ELF-1 (cell line): ENCODE measurements around the gene SNRK.
A peak's percentile ranks its signal among the peaks of the same experiment; 100 is the strongest.

Source experiments
- DNase-seq: peaks from one replicate; pipeline ENCODE4 v3.0.0-alpha.2; 2016; ENCODE audit warnings: low read depth, low spot score

SNRK gene

DNA sequence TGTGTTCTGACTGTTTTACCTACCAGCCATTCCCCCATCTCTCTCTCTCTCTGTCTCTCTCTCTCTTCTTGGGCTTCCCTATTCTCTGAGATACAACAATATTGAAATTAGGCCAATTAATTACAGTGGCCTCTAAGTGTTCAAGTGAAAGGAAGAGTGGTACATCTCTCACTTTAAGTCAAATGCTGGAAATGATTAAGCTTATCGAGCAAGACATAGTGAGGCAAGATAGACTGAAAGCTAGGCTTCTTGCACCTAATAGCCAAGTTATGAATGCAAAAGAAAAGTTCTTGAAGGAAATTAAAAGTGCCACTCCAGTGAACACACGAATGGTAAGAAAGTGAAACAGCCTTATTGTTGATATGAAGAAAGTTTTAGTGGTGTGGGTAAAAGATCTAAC lies 21.3 kb downstream of the SNRK start:
- no peak for DNase-seq

DNA sequence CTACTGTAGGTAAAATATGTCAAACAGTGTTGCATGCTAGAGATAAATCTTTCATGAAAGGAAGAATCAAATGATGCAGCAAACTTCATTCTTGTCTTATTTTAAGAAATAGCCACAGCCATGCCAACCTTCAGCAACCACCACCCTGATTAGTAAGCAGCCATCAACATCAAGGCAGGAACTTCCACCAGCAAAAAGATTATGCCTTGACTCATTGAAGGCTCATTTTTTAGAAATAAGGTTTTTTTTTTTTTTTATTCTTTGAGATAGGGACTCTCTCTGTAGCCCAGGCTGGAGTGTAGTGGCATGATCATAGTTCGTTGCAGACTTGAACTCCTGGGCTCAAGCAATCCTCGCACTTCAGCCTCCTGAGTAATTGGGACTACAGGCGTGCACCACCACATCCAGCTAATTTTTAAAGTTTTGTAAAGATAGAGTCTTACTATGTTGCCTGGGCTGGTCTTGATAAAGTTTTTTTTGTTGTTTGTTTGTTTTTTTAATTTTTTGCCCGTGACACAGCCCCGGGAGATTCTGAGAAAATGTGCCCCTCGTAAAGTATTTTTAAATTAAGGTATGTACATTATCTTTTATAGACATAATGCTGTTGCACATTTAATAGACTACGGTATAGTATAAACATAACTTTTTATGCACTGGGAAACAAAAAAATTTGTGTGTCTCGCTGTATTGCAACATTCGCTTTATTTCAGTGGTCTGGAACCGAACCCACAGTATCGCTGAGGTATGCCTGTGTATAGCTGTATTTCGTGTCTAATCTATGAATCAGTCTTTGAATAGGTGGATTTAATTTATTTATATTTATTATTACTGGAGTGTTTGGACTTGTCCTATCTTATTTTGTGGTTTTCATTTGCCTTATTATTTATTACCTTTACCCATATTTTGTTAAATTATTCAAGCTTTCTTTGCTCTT lies 23.3 kb downstream of the SNRK start:
- no peak for DNase-seq

GRCh38 chr3:43316783-43317460 lies 30.6 kb downstream of the SNRK start:
- DNase-seq, result peak; percentile 19

GRCh38 chr3:43317461-43318316 lies 31.3 kb downstream of the SNRK start:
- no peak for DNase-seq

DNA sequence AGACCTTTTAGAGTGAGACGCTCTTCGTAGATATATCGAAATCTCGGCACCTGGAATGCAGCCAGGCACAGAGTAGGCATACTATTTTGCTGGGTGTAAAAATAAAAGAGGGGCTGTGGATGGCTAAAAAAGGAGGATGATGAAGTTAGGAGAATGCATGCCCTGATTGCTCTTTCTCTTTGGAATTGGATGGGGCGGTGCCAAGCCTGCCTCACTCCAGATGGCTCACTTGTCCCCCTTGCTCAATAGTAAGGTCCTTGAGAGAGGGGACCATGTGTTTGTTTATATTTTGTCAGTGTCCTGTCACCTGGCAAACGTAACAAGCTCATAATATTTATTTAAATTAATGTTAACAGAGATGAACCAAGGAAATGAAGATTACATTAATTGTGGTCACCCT lies 33.0 kb downstream of the SNRK start:
- DNase-seq, result no peak

GRCh38 chr3:43319794-43320193 lies 33.5 kb downstream of the SNRK start:
- no peak for DNase-seq

DNA sequence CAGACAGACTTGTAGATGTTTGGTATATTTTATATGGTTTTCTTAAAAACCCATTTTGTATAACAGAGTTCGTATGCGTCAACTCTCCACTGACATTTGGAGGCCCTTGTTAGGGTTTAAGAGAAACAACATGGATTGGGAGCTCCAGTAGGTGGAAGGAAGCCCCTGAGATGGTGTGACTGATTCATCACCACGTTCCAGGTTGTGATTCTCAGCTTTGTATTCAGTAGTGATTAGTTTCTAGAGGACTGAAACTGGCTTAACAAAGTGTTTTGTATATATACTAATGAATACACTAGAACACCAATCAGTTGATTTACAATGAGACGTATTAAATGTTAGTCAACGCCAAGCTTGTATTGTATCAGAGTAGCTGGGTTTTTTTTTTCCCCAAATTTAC lies 33.9 kb downstream of the SNRK start:
- DNase-seq, result no peak

- DNase-seq, result no peak
Observed at GRCh38 chr3:43323541-43323940, 37.2 kb downstream of the SNRK start.

- DNase-seq, result no peak
Observed at GRCh38 chr3:43326891-43327581, 40.7 kb downstream of the SNRK start.

DNA sequence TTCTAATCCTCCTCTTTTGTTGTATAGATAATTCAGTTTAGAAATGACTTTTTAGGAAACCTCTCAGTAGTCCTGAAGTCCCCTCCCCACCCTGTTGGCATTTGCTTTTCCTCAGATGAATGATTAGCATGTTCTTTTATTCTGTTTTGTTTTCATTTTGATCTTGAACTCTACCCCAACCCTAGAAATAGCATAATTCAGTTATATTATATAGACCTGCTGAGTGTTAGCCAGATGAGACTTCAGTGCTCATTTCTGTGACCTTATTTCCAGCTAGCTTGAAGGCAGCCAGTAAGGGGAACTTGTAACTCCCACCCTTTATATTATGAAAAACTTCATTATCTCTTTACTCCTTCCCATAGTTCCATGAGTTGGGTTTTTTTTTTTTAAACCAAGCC lies 41.2 kb downstream of the SNRK start:
- no peak for DNase-seq

GRCh38 chr3:43328653-43329052 lies 42.3 kb downstream of the SNRK start:
- DNase-seq, result no peak

- no peak for DNase-seq
Observed at GRCh38 chr3:43330981-43331380, 44.6 kb downstream of the SNRK start.

- no peak for DNase-seq
Observed at GRCh38 chr3:43331381-43331780, 45.0 kb downstream of the SNRK start.

DNA sequence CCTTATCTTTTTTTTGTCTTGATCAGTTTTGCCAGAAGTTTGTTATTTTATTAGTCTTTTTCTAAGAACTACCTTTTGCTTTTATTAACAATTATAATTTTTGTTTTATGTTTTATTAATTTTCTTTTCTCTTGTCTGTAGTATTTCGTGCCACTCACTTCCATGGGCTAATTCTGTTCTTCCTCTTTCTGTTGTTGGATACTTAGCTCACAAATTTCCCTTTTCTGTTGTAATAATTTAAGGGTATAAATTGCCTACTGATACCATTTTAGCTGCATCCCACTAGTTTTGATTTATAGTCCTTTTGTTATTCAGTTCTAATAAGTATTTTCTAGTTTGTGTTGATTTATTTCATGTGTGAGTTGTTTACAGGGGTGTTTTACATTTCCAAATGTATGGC lies 48.6 kb downstream of the SNRK start:
- DNase-seq, result no peak

DNA sequence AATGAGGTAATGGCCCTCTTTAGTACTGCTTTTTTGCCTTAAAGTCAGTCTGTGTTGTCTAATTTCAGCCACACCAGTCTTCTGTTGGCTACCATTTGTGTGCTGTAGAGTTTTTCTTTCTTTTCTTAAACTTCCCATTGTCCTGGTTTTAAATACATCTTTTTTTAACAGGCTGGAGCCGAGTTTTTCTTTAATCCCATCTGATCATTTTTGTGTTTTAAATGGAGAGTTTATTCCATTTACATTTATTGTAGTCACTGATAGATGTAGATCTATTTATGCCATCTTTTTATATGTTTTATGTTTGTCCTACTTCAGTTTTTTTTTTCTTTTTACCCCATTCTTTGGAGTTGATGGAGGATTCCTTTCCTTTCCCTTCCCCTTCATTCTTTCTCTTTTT lies 49.5 kb downstream of the SNRK start:
- DNase-seq, result no peak

DNA sequence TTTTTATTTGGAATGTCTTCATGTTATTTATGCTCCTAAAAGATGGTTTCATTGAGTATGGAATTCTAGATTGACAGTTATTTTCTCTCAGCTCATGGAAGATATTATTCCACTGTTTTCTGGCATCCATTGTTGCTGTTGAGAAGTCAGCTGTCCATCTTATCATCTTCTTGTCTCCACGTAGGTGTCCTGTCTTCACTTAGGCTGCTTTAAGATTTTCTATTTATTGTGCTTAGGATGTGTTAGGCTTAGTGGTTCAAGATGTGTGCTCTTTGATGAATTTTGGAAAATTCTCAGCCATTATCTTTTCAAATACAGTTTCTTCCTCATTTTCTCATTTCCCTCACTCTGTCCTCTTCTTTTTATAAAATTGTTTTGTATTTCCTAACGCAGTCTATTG lies 52.0 kb downstream of the SNRK start:
- DNase-seq, result no peak

GRCh38 chr3:43340403-43340802 lies 54.1 kb downstream of the SNRK start:
- no peak for DNase-seq

- no peak for DNase-seq
Observed at GRCh38 chr3:43341788-43342187, 55.4 kb downstream of the SNRK start.

DNA sequence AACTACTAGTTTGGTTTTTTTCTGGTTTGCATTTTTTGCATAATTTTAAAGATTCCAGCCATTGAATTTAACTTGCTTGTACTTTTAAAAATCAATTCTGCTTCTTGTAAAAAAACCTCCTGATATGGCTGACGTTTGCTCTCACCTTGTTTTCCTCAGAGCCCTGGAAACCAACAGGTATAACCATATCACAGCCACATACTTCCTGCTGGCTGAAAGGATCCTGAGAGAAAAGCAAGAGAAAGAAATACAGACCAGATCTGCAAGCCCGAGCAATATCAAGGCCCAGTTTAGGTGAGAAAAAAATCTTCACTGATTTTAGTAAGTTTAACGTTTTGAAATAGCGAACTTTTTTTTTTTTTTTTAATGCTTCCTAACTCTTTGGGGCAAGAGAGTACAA lies 56.8 kb downstream of the SNRK start:
- DNase-seq, result no peak

DNA sequence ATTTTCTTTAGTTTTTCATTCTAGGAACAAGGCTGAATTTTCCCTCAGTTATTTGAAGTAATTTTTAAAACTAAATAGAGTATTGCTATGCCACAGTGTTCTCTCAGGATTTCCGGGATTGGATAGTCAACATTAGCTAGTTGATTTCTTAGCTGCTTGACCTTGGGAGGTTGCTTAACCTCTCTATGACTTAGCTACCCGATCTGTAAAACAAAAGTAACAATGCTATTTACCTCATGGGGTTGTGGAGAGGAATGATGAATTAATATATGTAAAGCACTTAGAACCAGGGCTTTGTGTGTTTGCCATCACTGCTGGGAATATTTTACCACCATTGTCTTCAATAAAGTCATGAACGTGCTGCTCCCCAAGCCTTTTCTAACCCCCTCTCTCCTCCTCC lies 57.5 kb downstream of the SNRK start:
- DNase-seq, result no peak

DNA sequence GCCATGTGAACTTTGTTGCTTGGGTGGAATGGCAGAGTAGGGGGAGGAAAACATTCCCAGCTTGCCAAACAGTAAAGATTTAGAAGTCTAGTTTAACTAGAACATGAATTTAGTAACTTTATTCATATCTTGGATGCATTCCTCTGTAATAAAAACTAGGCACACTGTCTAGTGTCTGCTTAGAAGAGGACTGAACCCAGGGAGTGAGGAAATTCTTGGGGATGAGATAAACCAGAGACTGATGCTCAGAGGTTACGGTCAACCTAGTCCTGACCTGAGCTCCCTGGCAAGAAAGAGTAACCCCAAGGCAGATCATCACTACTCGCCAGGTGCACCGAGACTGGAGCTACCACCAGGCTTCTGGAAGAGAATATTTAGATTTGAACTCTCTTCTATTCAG lies 58.2 kb downstream of the SNRK start:
- DNase-seq, result no peak

DNA sequence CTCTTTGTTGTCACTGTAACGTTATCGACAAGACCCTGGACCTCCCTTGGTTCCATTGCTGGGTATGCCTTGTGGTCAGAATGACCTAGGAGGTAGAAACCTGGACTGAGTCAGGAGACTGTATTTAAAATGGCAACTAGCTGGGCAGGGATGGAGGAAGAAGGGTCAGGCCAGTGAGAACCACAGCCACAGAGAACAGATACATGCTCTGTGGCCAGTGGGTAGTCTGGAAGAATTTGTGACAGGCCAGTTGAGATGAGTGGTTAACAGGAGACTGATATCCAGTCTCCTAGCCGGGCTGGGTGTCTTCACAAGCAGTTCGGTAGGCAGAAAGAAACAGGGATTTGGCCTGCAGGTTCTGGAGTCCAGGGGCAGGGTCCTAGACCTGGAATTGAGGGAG lies 58.9 kb downstream of the SNRK start:
- no peak for DNase-seq
